K562 (cell line): ENCODE measurements around the gene DMXL1. TPM values are rescaled to one million over a fixed set of nuclear protein-coding genes. Genes with fewer than 3 reads are reported as not detected.

Experiments used
- BDP1 ChIP-seq: IDR thresholded peaks from 3 replicates; pipeline ENCODE4 v1.6.1; 2011; ENCODE audit not compliant: insufficient read length, insufficient read depth
- EP400 ChIP-seq: fragments of 450-650 bp; IDR thresholded peaks from 2 replicates; pipeline ENCODE4 v1.6.1; 2017; ENCODE audit warnings: antibody characterized with exemption, mild to moderate bottlenecking, moderate library complexity
- ETS2 ChIP-seq: IDR thresholded peaks from 2 replicates; pipeline ENCODE4 v1.6.1; 2016; ENCODE audit warnings: borderline replicate concordance, missing genetic modification characterization, mild to moderate bottlenecking, moderate library complexity, missing compliant biosample characterization; ENCODE audit not compliant: poor library complexity, severe bottlenecking
- FOSL1 ChIP-seq: fragments of 200-800 bp; sonication (Bioruptor generic); conservative IDR thresholded peaks from 2 replicates; pipeline ENCODE4 v1.6.1; 2016; ENCODE audit warnings: missing genetic modification characterization, missing compliant biosample characterization
- FOXK2 ChIP-seq, 2 experiments: fragments of 450-650 bp; IDR thresholded peaks in 1 of 2; conservative IDR thresholded peaks in 1 of 2; 2 replicates each; pipeline ENCODE4 v1.6.1; 2016; ENCODE audit warnings: low read depth in 2 of 2, mild to moderate bottlenecking in 1 of 2
- HDAC6 ChIP-seq: IDR thresholded peaks from 2 replicates; pipeline ENCODE4 v1.6.1; 2012; ENCODE audit warnings: low read depth, mild to moderate bottlenecking, control low read depth, inconsistent platforms, low read length, moderate library complexity
- HMGN3 ChIP-seq: IDR thresholded peaks from 2 replicates; pipeline ENCODE4 v1.6.1; 2011; ENCODE audit warnings: borderline replicate concordance, low read depth, mild to moderate bottlenecking, mixed read lengths, low read length; ENCODE audit not compliant: insufficient read length; ENCODE audit errors: extremely low read depth
- HNRNPLL ChIP-seq: fragments of 200-400 bp; formaldehyde crosslinking; IDR thresholded peaks from 2 replicates; pipeline ENCODE4 v1.6.1; 2017; ENCODE audit warnings: low read length, low read depth, mild to moderate bottlenecking; ENCODE audit not compliant: poor library complexity, severe bottlenecking
- KAT7 ChIP-seq: sonication (generic); formaldehyde crosslinking; IDR thresholded peaks from 2 replicates; pipeline ENCODE4 v1.8.0; 2022; ENCODE audit warnings: missing genetic modification reagents, mild to moderate bottlenecking, borderline replicate concordance
- KDM5B ChIP-seq: fragments of 200-600 bp; sonication (generic); IDR thresholded peaks from 2 replicates; pipeline ENCODE4 v1.6.1; 2012; ENCODE audit warnings: low read depth, mild to moderate bottlenecking, moderate library complexity, low read length, control low read depth, inconsistent platforms; ENCODE audit not compliant: insufficient replicate concordance
- MAX ChIP-seq: sonication (generic); formaldehyde crosslinking; IDR thresholded peaks from 2 replicates; pipeline ENCODE4 v1.9.0; 2022; ENCODE audit warnings: mild to moderate bottlenecking, missing genetic modification reagents
- MBD2 ChIP-seq: sonication (generic); IDR thresholded peaks from 2 replicates; pipeline ENCODE4 v1.6.1; 2016; ENCODE audit warnings: low read depth, borderline replicate concordance
- PRMT5 ChIP-seq: sonication (generic); formaldehyde crosslinking; IDR thresholded peaks from 2 replicates; pipeline ENCODE4 v1.5.0; 2020; ENCODE audit warnings: missing genetic modification reagents
- RBM25 ChIP-seq: fragments of 200-400 bp; formaldehyde crosslinking; IDR thresholded peaks from 2 replicates; pipeline ENCODE4 v1.6.1; 2018; ENCODE audit warnings: low read length, low read depth, moderate library complexity; ENCODE audit not compliant: severe bottlenecking
- SUPT5H ChIP-seq: fragments of 450-650 bp; IDR thresholded peaks from 2 replicates; pipeline ENCODE4 v1.6.1; 2016
- TAF7 ChIP-seq: fragments of 450-650 bp; IDR thresholded peaks from 2 replicates; pipeline ENCODE4 v1.6.1; 2016; ENCODE audit warnings: missing genetic modification characterization, missing compliant biosample characterization
- ZBTB11 ChIP-seq, 3 experiments: fragments of 200-800 bp in 1 of 3; fragments of 250-450 bp in 1 of 3; fragments of 450-650 bp in 1 of 3; sonication (Bioruptor Pico) in 1 of 3; sonication (Bioruptor generic) in 1 of 3; formaldehyde crosslinking in 1 of 3; IDR thresholded peaks; 2 replicates each; pipeline versions ENCODE4 v1.6.1 to v1.8.0; 2016 to 2022; ENCODE audit warnings: mild to moderate bottlenecking in 2 of 3, missing genetic modification characterization in 2 of 3, missing compliant biosample characterization in 1 of 3, moderate library complexity in 1 of 3
- ZKSCAN1 ChIP-seq: fragments of 150-350 bp; IDR thresholded peaks from 2 replicates; pipeline ENCODE4 v1.6.1; 2016; ENCODE audit warnings: low read depth, low read length
- ZMIZ1 ChIP-seq, 2 experiments: fragments of 150-350 bp in 1 of 2; IDR thresholded peaks; 2 replicates each; pipeline ENCODE4 v1.6.1; 2012 to 2016; ENCODE audit warnings: low read depth in 2 of 2, low read length in 2 of 2, mild to moderate bottlenecking in 1 of 2, moderate library complexity in 1 of 2
- ZNF316 ChIP-seq: fragments of 450-650 bp; IDR thresholded peaks from 2 replicates; pipeline ENCODE4 v1.6.1; 2016
- polyA plus RNA-seq, 8 experiments: library from polyadenylated mRNA; depleted of rRNA in 4 of 8; stranded (reverse) in 5 of 8; unstranded in 3 of 8; fragments of >200 nt; fragmentation: Nextera tagmentation in 2 of 8; fragmentation: Illumina TruSeq in 1 of 8; extraction: Ambion mirVana in 2 of 8; extraction: Trizol in 1 of 8; gene quantifications; 2 replicates each; pipeline versions ENCODE4 v1.2.1 to v1.2.3, GENCODE V29; 2011 to 2014; ENCODE audit warnings: inconsistent platforms in 1 of 8, missing spikeins in 1 of 8
- total RNA-seq, 7 experiments: library from RNA; depleted of rRNA in 6 of 7; stranded (reverse); fragments of >200 nt in 6 of 7; fragmentation: Illumina TruSeq in 2 of 7; extraction: Trizol in 2 of 7; gene quantifications; 2 replicates each; pipeline versions ENCODE4 v1.2.1 to v1.2.3, GENCODE V29; 2011 to 2021; ENCODE audit warnings: low replicate concordance in 1 of 7

Gene DMXL1
- total and polyA plus RNA-seq, 9 of the 15 experiments (the other 6 are each of a cell fraction or from before 2014, with no cell fraction given): 8.3 to 40.3 (median 30.6) TPM

GRCh38 chr5:119268387-119269060, 197.6 kb downstream of the DMXL1 start (continued):
- peak; percentile 89 for TF ChIP-seq ZNF316
- TF ChIP-seq FOXK2 (conservative IDR thresholded peaks at IDR 0.05 in 1 of 2, IDR thresholded peaks at IDR 0.05 in 1 of 2; ENCODE audit: low read depth in 2 of 2): 0 out of 4 replicates have a peak, but pooled peaks of 1 of the 2 experiments have one; percentile 8
- TF ChIP-seq FOSL1 (tag): 0 out of 2 replicates have a peak, but pooled peaks have one; percentile 7
- peak; percentile 48 for TF ChIP-seq HNRNPLL
- TF ChIP-seq EP400: peak; percentile 70; the same call in 1 of the 2 replicates
- peak; percentile 18; the same call in 1 of the 2 replicates for TF ChIP-seq KAT7 (CRISPR knock-in tag)
- TF ChIP-seq MAX: 0 out of 2 replicates have a peak, but pooled peaks have one; percentile 6
- TF ChIP-seq PRMT5: no peak
- peak; percentile 95 for TF ChIP-seq SUPT5H
- no peak for TF ChIP-seq HDAC6
- TF ChIP-seq ZKSCAN1: no peak
- TF ChIP-seq RBM25: no peak
- TF ChIP-seq HMGN3: peak; percentile 65
- peak; percentile 91 for TF ChIP-seq KDM5B
- TF ChIP-seq ZBTB11 (CRISPR knock-in tag; IDR thresholded peaks at IDR 0.05): peak in 1 of 3 experiments; percentile 61; a peak in 2 of 6 replicates
- TF ChIP-seq ZMIZ1 (IDR thresholded peaks at IDR 0.05; ENCODE audit: low read depth in 2 of 2, low read length in 2 of 2): peak in 1 of 2 experiments; percentile 40; a peak in 1 of 4 replicates
- TF ChIP-seq MBD2: peak; percentile 79; the same call in 1 of the 2 replicates
- no peak for TF ChIP-seq BDP1
- peak; percentile 39; the same call in 1 of the 2 replicates for TF ChIP-seq TAF7 (tag)
- TF ChIP-seq ETS2 (tag): no peak
